ENCODE data around the gene VAMP5. TPM values are rescaled to one million over a fixed set of nuclear protein-coding genes. Genes with fewer than 3 reads are reported as not detected.

Gene VAMP5
- total RNA-seq, 1 experiment from 2014 or later = 0.40 TPM

- H4K20me1 ChIP-seq (ENCODE audit: low read length) = no peaks in the 10 kb centered on the region
- no peak overlapping the region for H3K4me3 ChIP-seq (ENCODE audit: low read length)
- peaks cover 13% of the 10 kb centered on the region for H3K4me1 ChIP-seq (ENCODE audit: insufficient read depth, low read length)
- CTCF ChIA-PET = no interaction called here
- H2AFZ ChIP-seq (ENCODE audit: low read length) = no peak overlapping the region
- no peak for ATAC-seq
- no peak overlapping the region for H3K27ac ChIP-seq (ENCODE audit: low read length)
- peaks cover 13% of the 10 kb centered on the region; the same call in 1 of the 2 replicates for H3K36me3 ChIP-seq (ENCODE audit: low read depth, low read length)
- intact Hi-C loops (cut with micrococcal nuclease) = loop anchor here (5.0 kb wide), 1 partner anchor 273 kb away; the partner anchor contains the start of gene TGOLN2
- no peak for DNase-seq
- H3K4me2 ChIP-seq (ENCODE audit: low read length) = no peak overlapping the region
- no peaks in the 10 kb centered on the region for H3K9me2 ChIP-seq (replicated peaks; ENCODE audit: low read length)
- TF ChIP-seq CTCF (conservative IDR thresholded peaks at IDR 0.05; ENCODE audit: low read depth, low read length) (no peak), EZH2phosphoT487 (IDR thresholded peaks at IDR 0.05; ENCODE audit: borderline replicate concordance, low read length) (no peak), EZH2 (IDR thresholded peaks at IDR 0.05; ENCODE audit: low read length, unreplicated experiment) (no peak)
- no peaks in the 10 kb centered on the region for H3K9me3 ChIP-seq (ENCODE audit: low read length)
- POLR2A ChIA-PET (ENCODE audit: unreplicated experiment) = no interaction called here
- H3K79me2 ChIP-seq (ENCODE audit: low read length) = peaks cover 20% of the 10 kb centered on the region
- BruUV-seq (replicated peaks) = no TSS peak
- no peak overlapping the region for H3K9ac ChIP-seq (ENCODE audit: low read length)
- H3F3A ChIP-seq (ENCODE audit: low read length, unreplicated experiment) = no peaks in the 10 kb centered on the region
- H3K27me3 ChIP-seq (ENCODE audit: low read length) = no peaks in the 10 kb centered on the region
These were observed 16.0 kb downstream of the VAMP5 start for GRCh38 chr2:85600235-85600575.

- no peak overlapping the region for H3K27ac ChIP-seq (ENCODE audit: low read length)
- peaks cover 14% of the 10 kb centered on the region for H3K79me2 ChIP-seq (ENCODE audit: low read length)
- TF ChIP-seq EZH2phosphoT487 (IDR thresholded peaks at IDR 0.05; ENCODE audit: borderline replicate concordance, low read length) (no peak), EZH2 (IDR thresholded peaks at IDR 0.05; ENCODE audit: low read length, unreplicated experiment) (no peak), CTCF (conservative IDR thresholded peaks at IDR 0.05; ENCODE audit: low read depth, low read length) (no peak)
- intact Hi-C loops (cut with micrococcal nuclease) = loop anchor here (5.0 kb wide), 1 partner anchor 274 kb away; the partner anchor contains the start of gene TGOLN2
- peak overlapping the region; percentile 95 for H3K4me2 ChIP-seq (ENCODE audit: low read length)
- peaks cover 12% of the 10 kb centered on the region for H3K4me1 ChIP-seq (ENCODE audit: insufficient read depth, low read length)
- POLR2A ChIA-PET (ENCODE audit: unreplicated experiment) = no interaction called here
- no peak overlapping the region for H2AFZ ChIP-seq (ENCODE audit: low read length)
- DNase-seq (no peak), ATAC-seq (no peak)
- no peaks in the 10 kb centered on the region for H3K9me3 ChIP-seq (ENCODE audit: low read length)
- BruUV-seq (replicated peaks) = no TSS peak
- no peak overlapping the region for H3K9ac ChIP-seq (ENCODE audit: low read length)
- H3K27me3 ChIP-seq (ENCODE audit: low read length) = no peaks in the 10 kb centered on the region
- no peaks in the 10 kb centered on the region for H4K20me1 ChIP-seq (ENCODE audit: low read length)
- peaks cover 13% of the 10 kb centered on the region; the same call in 1 of the 2 replicates for H3K36me3 ChIP-seq (ENCODE audit: low read depth, low read length)
- peak overlapping the region; percentile 79; the same call in 1 of the 2 replicates for H3K4me3 ChIP-seq (ENCODE audit: low read length)
- H3F3A ChIP-seq (ENCODE audit: low read length, unreplicated experiment) = no peaks in the 10 kb centered on the region
- no peaks in the 10 kb centered on the region for H3K9me2 ChIP-seq (replicated peaks; ENCODE audit: low read length)
- CTCF ChIA-PET = no interaction called here
These were observed 16.9 kb downstream of the VAMP5 start for GRCh38 chr2:85600951-85601770.
